Renal cortex interstitium (tissue), 11 donors: ENCODE measurements around the gene NFU1. TPM values are rescaled to one million over a fixed set of nuclear protein-coding genes. Genes with fewer than 3 reads are reported as not detected.
"Not testable (repeated sequence)": the region's sequence is repeated elsewhere in the genome, so short reads cannot be mapped to it uniquely, and the experiment has no call there.

Experiments
- DNase-seq, 11 donors: peaks; one replicate each; pipeline ENCODE4 v3.0.0-alpha.2; 2013; ENCODE audit warnings: low read depth in 9 of 11, low spot score in 4 of 11; ENCODE audit errors: extremely low read depth in 1 of 11
- polyA plus RNA-seq, 3 donors: library from polyadenylated mRNA; unstranded; fragments of 120-200 nt; gene quantifications; one replicate each; pipeline ENCODE4 v1.2.1, GENCODE V29; 2013; ENCODE audit not compliant: insufficient read length in 3 of 3

Gene NFU1
- polyA plus RNA-seq, 3 donors, result 59.6 to 71.4 (median 60.2) TPM

- DNase-seq, result no peak
Measured at GRCh38 chr2:69375494-69376353, 61.5 kb downstream of the NFU1 start.

- no peak for DNase-seq
Measured at GRCh38 chr2:69372767-69373166, 64.5 kb downstream of the NFU1 start.

- no peak for DNase-seq
Measured at GRCh38 chr2:69369802-69370201, 67.4 kb downstream of the NFU1 start.

DNA sequence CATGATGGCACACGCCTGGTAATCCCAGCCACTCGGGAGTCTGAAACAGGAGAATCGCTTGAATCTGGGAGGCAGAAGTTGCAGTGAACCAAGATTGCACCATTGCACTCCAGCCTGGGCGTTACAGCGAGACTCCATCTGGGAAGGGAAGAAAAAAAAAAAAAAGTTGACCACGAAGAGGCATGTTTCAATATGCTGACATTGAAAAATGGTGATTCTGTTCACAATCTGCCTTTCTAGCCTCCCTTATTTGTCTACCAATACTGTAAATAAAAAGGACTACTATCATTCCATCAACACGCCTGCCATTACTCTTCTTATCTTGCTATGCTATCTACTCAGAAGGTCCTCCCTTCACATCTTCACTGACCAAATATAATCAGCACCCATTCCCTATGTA is 68.6 kb downstream of the NFU1 start:
- no peak for DNase-seq

DNA sequence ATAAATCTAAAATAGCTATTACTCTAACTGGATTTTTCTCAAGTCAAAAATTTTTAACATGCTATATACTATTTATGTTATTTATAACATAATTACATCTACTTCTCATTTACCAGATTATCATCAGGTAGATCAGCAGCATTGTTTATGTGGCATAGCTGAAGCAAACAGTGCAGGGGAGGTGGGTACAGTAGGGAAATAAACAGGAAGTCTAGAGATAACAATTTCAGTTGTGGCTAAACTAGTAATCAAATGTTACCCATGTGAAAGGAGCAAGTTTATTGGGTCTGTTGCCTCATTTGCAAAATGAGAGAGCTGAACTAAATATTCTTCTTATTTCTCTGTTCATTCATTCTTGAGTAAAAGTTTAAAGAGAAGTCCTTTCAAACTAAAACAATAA is 77.9 kb downstream of the NFU1 start:
- no peak for DNase-seq

GRCh38 chr2:69358914-69359313 is 78.3 kb downstream of the NFU1 start:
- no peak for DNase-seq

DNA sequence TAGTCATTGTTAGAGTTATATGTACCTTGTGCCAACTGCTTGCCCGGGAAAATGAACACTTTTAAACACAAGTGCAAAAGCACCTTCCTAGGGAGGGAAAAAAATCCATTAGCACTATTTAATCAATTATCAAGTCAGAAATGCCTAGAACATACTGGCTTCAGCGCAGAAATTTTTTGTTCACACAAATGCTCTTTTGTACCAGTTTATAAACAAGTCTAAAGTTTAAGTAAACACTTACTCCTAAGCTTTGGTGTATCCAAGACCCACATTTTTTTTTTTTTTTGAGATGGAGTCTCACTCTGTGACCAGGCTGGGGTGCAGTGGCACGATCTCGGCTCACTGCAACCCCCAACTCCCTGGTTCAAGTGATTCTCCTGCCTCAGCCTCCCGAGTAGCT is 80.8 kb downstream of the NFU1 start:
- DNase-seq, result no peak

DNA sequence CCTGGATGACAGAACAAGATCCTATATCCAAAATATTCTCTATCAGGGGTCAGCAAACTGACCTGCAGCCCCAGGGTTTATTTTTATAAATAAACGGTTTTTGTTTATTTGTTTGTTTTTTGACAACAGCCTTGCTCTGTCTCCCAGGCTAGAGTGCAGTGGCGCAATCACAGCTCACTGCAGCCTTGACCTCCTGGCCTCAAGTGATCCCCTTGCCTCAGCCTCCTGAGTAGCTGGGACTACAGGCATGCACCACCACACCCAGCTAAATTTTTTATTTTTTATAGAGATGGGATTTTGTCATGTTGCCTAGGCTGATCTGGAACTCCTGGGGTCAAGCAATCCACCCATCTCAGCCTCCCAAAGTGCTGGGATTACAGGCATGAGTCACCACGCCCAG is 82.3 kb downstream of the NFU1 start:
- not testable (repeated sequence) for DNase-seq

DNA sequence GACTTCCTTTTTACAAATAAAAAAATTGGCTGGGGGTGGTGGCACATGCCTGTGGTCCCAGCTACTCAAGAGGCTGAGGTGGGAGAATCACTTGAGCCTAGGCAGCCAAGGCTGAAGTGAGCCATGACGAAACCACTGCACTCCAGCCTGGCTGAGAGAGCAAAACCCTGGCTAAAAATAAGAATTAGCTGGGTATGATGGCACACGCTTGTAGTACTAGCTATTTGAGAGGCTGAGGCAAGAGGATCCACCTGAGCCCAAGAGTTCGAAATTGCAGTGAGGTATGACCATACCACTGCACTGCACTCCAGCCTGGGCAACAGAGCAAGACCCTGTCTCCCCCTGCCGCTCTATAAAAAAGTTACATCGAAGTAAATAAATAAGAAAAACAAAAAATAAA is 83.9 kb downstream of the NFU1 start:
- no peak for DNase-seq

GRCh38 chr2:69348781-69349180 is 88.5 kb downstream of the NFU1 start:
- no peak for DNase-seq

Other genes with a start within 250 kb of the NFU1 start
- gene GFPT1, start 50.2 kb downstream of the NFU1 start, polyA plus RNA-seq, result 10 to 100 TPM; 36.0 to 41.9 (median 40.1) TPM
- gene AAK1, start 206.3 kb upstream of the NFU1 start, polyA plus RNA-seq, result 10 to 100 TPM; 20.7 to 26.6 (median 23.2) TPM